Measurements from ENCODE around the gene ELK1.
"Not testable (repeated sequence)": the region's sequence is repeated elsewhere in the genome, so short reads cannot be mapped to it uniquely, and the experiment has no call there.

The ELK1 gene

GRCh38 chrX:47610511-47610910 is 39.9 kb downstream of the ELK1 start:
- no peak for DNase-seq

DNA sequence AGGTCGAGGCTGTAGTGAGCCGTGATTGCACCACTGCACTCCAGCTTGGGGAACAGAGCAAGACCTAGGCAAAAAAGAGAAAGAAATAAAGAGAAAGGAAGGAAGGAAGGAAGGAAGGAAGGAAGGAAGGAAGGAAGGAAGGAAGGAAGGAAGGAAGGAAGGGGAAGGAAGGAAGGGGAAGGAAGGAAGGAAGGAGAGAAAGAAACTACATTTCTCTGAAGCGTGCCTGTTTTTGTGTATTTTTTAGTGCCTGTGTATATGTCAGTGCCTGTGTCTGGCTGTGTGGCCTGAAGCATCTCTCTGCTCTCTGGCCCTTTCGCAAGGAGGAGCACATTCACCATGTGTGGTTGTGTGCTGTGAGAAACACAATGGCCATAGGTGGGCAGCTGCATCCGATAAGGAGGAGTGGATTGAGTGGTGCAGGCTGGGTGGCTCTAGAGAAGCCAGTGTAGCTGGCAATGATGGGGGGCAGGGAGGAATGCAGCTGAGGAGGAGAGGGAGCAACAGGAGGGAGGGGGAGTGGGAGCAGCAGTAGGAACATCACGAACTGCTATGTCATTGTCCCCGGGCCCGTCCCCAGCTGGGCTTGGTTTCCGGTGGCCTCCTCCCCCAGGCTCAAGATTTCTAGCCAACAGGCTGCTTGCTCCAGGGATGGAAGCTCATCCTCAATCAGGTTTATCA is 42.1 kb downstream of the ELK1 start:
- no peak for DNase-seq

DNA sequence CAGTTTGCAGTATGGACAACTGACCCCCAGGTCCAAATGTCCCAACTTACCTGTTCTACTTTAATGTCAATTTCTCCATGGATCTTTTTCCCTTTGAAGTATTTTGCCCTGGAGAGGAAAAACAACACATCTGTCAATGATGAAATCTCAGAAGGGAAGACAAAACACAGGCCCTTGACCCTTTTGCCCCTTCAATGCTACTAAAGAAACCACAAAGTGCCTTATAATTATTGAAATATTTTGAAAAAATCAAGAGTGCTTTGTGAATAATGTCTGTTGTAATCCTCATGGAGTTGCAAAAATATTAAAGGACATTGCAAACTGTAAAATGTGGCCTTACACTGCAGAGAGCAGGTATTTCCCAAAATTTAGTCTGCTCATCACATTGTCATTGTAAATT is 43.3 kb downstream of the ELK1 start:
- no peak for DNase-seq

DNA sequence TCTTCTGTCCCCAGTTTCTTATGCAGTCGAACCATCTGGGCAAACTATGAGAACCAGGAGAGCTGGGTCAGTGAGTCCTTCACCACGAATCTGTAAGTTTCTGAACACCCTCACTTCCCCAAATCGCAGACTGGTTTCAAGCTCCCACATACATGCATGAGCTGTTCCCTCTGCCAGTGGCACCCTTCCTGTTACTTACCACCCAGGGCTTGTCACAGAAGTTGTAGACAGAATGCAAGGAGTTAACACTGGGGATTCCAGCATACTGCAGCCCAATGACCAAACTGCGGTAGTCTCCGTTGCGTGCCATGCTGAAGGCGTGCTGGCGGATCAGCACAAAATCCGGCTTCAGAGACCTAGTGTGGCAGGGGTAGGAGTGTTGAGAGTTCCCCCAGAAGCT is 45.3 kb downstream of the ELK1 start:
- no peak for DNase-seq

DNA sequence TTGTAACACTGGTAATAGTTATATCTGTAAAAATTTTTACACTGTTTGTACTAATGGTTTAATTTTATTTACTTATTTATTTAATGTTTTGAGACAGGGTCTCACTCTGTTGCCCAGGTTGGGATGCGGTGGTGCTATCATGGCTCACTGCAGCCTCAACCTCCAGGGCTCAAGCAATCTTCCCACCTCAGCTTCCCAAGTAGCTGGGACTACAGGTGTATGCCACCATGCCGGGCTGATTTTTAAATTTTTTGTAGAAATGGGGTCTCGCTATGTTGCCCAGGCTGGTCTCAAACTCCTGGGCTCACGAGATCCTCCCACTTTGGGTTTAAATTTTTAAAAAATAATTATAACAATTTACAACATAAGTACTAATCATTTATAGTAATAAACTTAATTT is 47.2 kb downstream of the ELK1 start:
- not testable (repeated sequence) for DNase-seq

GRCh38 chrX:47597222-47597621 is 53.1 kb downstream of the ELK1 start:
- DNase-seq: no peak

DNA sequence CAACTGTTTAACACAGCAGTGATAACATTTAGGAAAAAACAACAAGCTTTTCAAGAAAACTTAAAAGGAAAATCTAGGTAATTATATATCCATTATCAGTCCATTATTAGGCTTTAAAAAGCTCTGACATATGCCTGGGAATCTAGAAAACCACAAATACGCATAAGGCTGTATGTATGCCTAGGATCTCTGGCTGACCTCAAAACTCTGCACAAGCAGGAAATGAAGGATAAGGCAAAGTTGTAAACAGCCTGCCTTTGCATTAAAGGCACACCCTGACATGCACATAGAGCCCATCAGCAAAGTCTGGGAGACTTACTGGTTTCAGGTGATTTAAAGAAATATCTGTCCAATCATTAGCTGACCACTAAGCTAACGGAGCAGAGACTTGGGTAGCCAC is 54.1 kb downstream of the ELK1 start:
- no peak for DNase-seq

DNA sequence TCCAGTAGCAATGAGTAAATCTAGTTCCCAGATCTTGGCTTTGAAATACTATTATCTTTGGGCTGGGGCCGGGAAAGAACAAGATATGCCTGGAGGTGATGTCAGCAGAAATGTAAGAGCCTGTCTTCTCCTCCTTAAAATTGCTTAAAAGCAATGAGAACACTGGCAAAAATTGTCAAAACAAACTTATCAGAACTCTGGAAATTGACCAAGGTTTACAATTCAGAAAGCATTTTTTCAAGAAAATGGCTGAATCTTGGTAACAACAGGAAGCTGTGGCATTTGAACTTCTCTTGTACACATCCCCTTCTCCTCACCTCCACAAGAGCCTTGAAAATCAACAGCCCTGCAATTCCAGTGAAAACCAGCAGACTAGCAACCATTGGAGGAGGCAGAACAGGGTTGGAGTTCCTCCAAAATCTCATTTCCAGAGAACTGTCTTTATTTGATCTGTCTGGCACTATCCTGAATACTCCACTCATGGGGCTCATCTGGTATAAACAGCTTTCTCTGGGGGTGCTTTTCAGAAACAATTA is 54.6 kb downstream of the ELK1 start:
- no peak for DNase-seq

DNA sequence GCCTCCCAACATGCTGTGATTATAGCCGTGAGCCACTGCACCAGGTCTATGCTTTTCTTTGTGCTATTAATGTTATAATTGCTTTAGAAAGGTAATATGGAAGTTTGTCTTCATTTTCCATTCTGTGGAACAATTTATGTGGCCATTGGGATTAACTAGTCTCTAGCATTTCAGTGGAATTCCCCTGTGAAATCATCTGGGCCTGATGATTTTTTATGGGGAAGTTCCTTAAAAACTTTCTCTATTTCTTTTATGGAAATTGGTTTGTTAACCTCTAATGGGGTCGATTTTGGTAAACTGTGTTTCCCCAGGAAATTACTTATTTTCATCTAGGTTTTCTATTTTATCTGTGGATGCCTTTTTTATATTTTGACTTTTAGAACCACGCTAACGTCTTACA is 56.8 kb downstream of the ELK1 start:
- no peak for DNase-seq

GRCh38 chrX:47590984-47591383 is 59.4 kb downstream of the ELK1 start:
- DNase-seq: no peak

GRCh38 chrX:47587906-47588735 is 62.2 kb downstream of the ELK1 start:
- no peak for DNase-seq

DNA sequence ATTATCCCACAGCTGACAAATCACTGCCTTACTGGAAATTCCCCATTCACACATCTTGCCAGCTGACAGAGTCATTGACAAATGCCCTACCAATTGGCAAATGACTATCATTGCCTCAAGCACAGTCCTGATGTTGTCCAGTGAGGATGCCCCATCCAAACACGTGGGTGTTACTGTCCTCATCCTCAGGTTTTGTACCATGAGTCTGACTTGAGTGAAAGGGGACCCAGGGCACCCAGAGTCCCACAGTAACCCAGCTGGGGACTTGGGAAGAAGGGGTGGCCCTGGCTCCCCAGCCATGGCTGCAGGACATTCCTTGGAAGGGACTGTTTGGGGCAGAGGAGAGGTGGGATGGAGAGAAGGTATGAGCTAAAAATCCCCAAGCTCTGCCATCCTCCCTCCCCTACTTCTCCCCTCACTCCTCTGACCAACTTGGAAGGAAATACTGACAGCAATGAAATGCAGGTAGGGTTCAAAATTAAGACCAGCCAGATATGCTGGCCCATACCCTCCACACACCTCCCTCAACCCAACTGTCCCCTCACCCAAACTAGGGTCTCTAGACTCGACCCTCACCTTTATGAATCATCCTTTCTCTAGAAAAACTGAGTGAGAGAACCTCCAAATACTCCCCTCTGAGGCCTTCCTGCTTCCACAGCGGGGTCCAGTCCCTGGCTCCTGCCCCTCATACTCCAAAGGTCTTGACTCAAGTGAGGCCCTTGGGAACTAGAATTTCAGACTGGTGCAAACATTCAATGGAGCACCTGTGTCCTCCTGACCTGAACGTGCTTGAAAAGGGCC is 63.1 kb downstream of the ELK1 start:
- no peak for DNase-seq

- no peak for DNase-seq
Measured at GRCh38 chrX:47586043-47586787, 64.1 kb downstream of the ELK1 start.

All from activated naive CD4-positive, alpha-beta T cell treated with Interleukin-2 at 50 U/mL for 16 hours (primary cell).